ENCODE measurements around the gene DENND5A. TPM values are rescaled to one million over a fixed set of nuclear protein-coding genes. Genes with fewer than 3 reads are reported as not detected.

The DENND5A gene
- total and polyA plus RNA-seq, 4 donors = 7.9 to 45.8 (median 18.2) TPM

GRCh38 chr11:9184516-9184915, 80.6 kb downstream of the DENND5A start:
- Histone ChIP-seq H3K9ac (ENCODE audit: low read depth in 1 of 2, low read length in 2 of 2) (no peak overlapping the region), H3K9me3 (ENCODE audit: control insufficient read depth in 4 of 4, low read length in 3 of 4) (no peaks in the 10 kb centered on the region), H3K36me3 (ENCODE audit: control insufficient read depth in 4 of 4, insufficient read depth in 3 of 4, low read depth in 1 of 4, low read length in 3 of 4) (peaks cover 3 to 12% (median 9%) of the 10 kb centered on the region in 4 donors), H3K4me3 (ENCODE audit: low read depth in 1 of 3, low read length in 3 of 3) (no peak overlapping the region), H3K27ac (ENCODE audit: low read depth in 1 of 2, low read length in 2 of 2) (no peak overlapping the region), H3K4me1 (ENCODE audit: control insufficient read depth in 4 of 4, insufficient read depth in 4 of 4, low read length in 3 of 4) (no peaks in the 10 kb centered on the region), H3K27me3 (ENCODE audit: control insufficient read depth in 4 of 4, insufficient read depth in 4 of 4, low read length in 3 of 4) (no peaks in the 10 kb centered on the region)
- WGBS = 94% methylated on average over 2 of the region's 2 CpGs
- no peak for DNase-seq (ENCODE audit: low spot score)
- TF ChIP-seq ZBTB33 (IDR thresholded peaks at IDR 0.05) (no peak), CTCF (IDR thresholded peaks at IDR 0.05; ENCODE audit: low read depth, low read length, missing input control) (no peak), NR2F2 (IDR thresholded peaks at IDR 0.05) (no peak), TAF1 (conservative IDR thresholded peaks at IDR 0.05) (no peak), JUND (IDR thresholded peaks at IDR 0.05) (no peak), HNF4G (IDR thresholded peaks at IDR 0.05) (no peak), MAX (IDR thresholded peaks at IDR 0.05) (no peak), REST (IDR thresholded peaks at IDR 0.05) (no peak), HNF4A (conservative IDR thresholded peaks at IDR 0.05) (no peak), EGR1 (IDR thresholded peaks at IDR 0.05; ENCODE audit: low read depth in 2 of 2) (no peak), ATF3 (IDR thresholded peaks at IDR 0.05) (no peak), FOXA1 (IDR thresholded peaks at IDR 0.05) (no peak), SP1 (IDR thresholded peaks at IDR 0.05) (no peak), RXRA (IDR thresholded peaks at IDR 0.05) (no peak), RAD21 (IDR thresholded peaks at IDR 0.05) (no peak), GABPA (IDR thresholded peaks at IDR 0.05 in 1 of 2, conservative IDR thresholded peaks at IDR 0.05 in 1 of 2) (no peak), FOXA2 (IDR thresholded peaks at IDR 0.05) (no peak), YY1 (IDR thresholded peaks at IDR 0.05) (no peak)

All from liver (tissue), 9 donors.